ENCODE measurements around the gene SLC45A3. TPM values are rescaled to one million over a fixed set of nuclear protein-coding genes. Genes with fewer than 3 reads are reported as not detected.

The SLC45A3 gene
- total and polyA plus RNA-seq, 4 donors = 5.3 to 9.9 (median 5.7) TPM

- no peak for DNase-seq (ENCODE audit: low spot score)
- TF ChIP-seq CTCF (IDR thresholded peaks at IDR 0.05; ENCODE audit: low read depth, low read length, missing input control) (no peak), REST (IDR thresholded peaks at IDR 0.05) (no peak), RAD21 (IDR thresholded peaks at IDR 0.05) (no peak), JUND (IDR thresholded peaks at IDR 0.05) (no peak), ZBTB33 (IDR thresholded peaks at IDR 0.05) (no peak), MAX (IDR thresholded peaks at IDR 0.05) (no peak)
- no peak overlapping the region for H3K4me3 ChIP-seq (ENCODE audit: low read depth in 1 of 3, low read length in 3 of 3)
- no peaks in the 10 kb centered on the region for H3K9me3 ChIP-seq (ENCODE audit: control insufficient read depth in 4 of 4, low read length in 3 of 4)
- H3K4me1 ChIP-seq (ENCODE audit: control insufficient read depth in 4 of 4, insufficient read depth in 4 of 4, low read length in 3 of 4) = peaks cover 10 to 71% (median 41%) of the 10 kb centered on the region in 4 donors
- H3K36me3 ChIP-seq (ENCODE audit: control insufficient read depth in 4 of 4, insufficient read depth in 3 of 4, low read depth in 1 of 4, low read length in 3 of 4) = peaks cover 0 to 8% (median 4%) of the 10 kb centered on the region in 4 donors
- 75% methylated on average over 8 of the region's 8 CpGs for WGBS
- no peak overlapping the region for H3K9ac ChIP-seq (ENCODE audit: low read depth in 1 of 2, low read length in 2 of 2)
- H3K27ac ChIP-seq (ENCODE audit: low read depth in 1 of 2, low read length in 2 of 2) = no peak overlapping the region
- no peaks in the 10 kb centered on the region for H3K27me3 ChIP-seq (ENCODE audit: control insufficient read depth in 4 of 4, insufficient read depth in 4 of 4, low read length in 3 of 4)
Observed at GRCh38 chr1:205660361-205660760, 19.9 kb downstream of the SLC45A3 start.

- Histone ChIP-seq H3K4me1 (ENCODE audit: control insufficient read depth in 4 of 4, insufficient read depth in 4 of 4, low read length in 3 of 4) (peaks cover 6 to 58% (median 32%) of the 10 kb centered on the region in 4 donors), H3K9me3 (ENCODE audit: control insufficient read depth in 4 of 4, low read length in 3 of 4) (no peaks in the 10 kb centered on the region), H3K4me3 (ENCODE audit: low read depth in 1 of 3, low read length in 3 of 3) (no peak overlapping the region), H3K9ac (ENCODE audit: low read depth in 1 of 2, low read length in 2 of 2) (no peak overlapping the region), H3K27me3 (ENCODE audit: control insufficient read depth in 4 of 4, insufficient read depth in 4 of 4, low read length in 3 of 4) (no peaks in the 10 kb centered on the region), H3K27ac (ENCODE audit: low read depth in 1 of 2, low read length in 2 of 2) (no peak overlapping the region), H3K36me3 (ENCODE audit: control insufficient read depth in 4 of 4, insufficient read depth in 3 of 4, low read depth in 1 of 4, low read length in 3 of 4) (peaks cover 0 to 8% (median 6%) of the 10 kb centered on the region in 4 donors)
- peak; percentile 81 for DNase-seq (ENCODE audit: low spot score)
- TF ChIP-seq CTCF (IDR thresholded peaks at IDR 0.05; ENCODE audit: low read depth, low read length, missing input control) (peak; percentile 92), RAD21 (IDR thresholded peaks at IDR 0.05) (peak; percentile 94 to 97), RXRA (IDR thresholded peaks at IDR 0.05) (no peak)
- 47% methylated on average over 20 of the region's 20 CpGs for WGBS
Observed at GRCh38 chr1:205658943-205659581, 21.2 kb downstream of the SLC45A3 start.

Measured in liver (tissue), 9 donors.